Activated naive CD8-positive, alpha-beta T cell (primary cell): ENCODE measurements around the gene ACER1.

ENCODE experiments used
- H3K27ac Mint-ChIP-seq: one replicate; pipeline ENCODE4 v1.8.0; 2021; ENCODE audit warnings: mixed read lengths
- H3K27me3 Mint-ChIP-seq: one replicate; pipeline ENCODE4 v1.8.0; 2021; ENCODE audit warnings: mixed read lengths
- H3K36me3 Mint-ChIP-seq: one replicate; pipeline ENCODE4 v1.8.0; 2021; ENCODE audit warnings: mixed read lengths
- H3K4me1 Mint-ChIP-seq: one replicate; pipeline ENCODE4 v1.8.0; 2021; ENCODE audit warnings: low read depth, mixed read lengths
- H3K4me3 Mint-ChIP-seq: one replicate; pipeline ENCODE4 v1.8.0; 2021; ENCODE audit warnings: mild to moderate bottlenecking, mixed read lengths
- H3K9me3 Mint-ChIP-seq: one replicate; pipeline ENCODE4 v1.8.0; 2021; ENCODE audit warnings: low read depth, mixed read lengths

Gene ACER1, protein sequence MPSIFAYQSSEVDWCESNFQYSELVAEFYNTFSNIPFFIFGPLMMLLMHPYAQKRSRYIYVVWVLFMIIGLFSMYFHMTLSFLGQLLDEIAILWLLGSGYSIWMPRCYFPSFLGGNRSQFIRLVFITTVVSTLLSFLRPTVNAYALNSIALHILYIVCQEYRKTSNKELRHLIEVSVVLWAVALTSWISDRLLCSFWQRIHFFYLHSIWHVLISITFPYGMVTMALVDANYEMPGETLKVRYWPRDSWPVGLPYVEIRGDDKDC

DNA sequence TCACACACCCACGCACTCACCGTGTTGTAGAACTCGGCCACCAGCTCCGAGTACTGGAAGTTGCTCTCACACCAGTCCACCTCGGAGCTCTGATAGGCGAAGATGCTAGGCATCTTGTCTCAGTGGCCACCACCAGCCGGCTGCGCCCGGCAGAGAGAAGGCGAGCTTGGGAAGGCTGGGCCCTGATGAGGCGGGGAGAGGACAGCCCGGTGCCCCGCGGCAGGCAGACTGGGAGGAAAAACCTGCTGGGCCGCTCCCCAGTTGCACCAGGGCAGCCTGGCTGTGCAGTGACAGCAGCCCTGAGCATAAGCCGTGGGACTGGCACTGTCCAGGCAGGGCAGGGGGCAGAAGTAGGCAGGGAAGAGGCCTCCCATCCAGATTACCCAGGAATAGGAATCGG, at the start of gene ACER1:
TSS of gene ACER1 (minus strand) at position 174 of the 400 bp plus-strand sequence. CDS start at position 113, 61 bp downstream.
- no peak within 1 kb of the TSS for H3K27ac Mint-ChIP-seq
- no peaks in the 10 kb centered on the region for H3K27me3 Mint-ChIP-seq
- H3K4me1 Mint-ChIP-seq, result no peaks in the 10 kb centered on the region
- no peaks in the 10 kb centered on the region for H3K36me3 Mint-ChIP-seq
- H3K4me3 Mint-ChIP-seq, result no peak within 1 kb of the TSS
- H3K9me3 Mint-ChIP-seq, result no peaks in the 10 kb centered on the region

DNA sequence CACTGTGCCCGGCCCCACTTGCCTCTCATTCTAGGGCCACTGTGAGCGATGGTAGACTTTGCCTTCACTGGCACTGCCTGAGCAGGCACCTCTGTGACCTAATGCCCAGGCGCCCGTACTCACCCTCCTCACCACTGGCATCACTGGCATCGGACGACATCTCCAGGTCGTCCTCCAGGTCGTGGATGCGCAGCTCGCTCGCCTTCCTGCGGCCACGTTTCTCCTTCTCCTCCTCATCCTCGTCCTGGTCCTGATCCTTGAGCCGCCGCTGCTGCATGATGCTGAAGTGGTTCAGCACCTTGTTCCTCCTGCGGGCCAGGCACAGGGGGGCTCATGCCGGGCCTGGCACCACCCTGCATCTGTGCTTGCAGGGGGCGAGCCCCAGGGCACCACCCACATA, 49.8 kb upstream of the ACER1 start:
- Mint-ChIP-seq H3K4me3 (no peak overlapping the region), H3K9me3 (no peaks in the 10 kb centered on the region), H3K4me1 (no peaks in the 10 kb centered on the region), H3K27ac (no peak overlapping the region), H3K36me3 (peaks cover 7% of the 10 kb centered on the region), H3K27me3 (no peaks in the 10 kb centered on the region)

DNA sequence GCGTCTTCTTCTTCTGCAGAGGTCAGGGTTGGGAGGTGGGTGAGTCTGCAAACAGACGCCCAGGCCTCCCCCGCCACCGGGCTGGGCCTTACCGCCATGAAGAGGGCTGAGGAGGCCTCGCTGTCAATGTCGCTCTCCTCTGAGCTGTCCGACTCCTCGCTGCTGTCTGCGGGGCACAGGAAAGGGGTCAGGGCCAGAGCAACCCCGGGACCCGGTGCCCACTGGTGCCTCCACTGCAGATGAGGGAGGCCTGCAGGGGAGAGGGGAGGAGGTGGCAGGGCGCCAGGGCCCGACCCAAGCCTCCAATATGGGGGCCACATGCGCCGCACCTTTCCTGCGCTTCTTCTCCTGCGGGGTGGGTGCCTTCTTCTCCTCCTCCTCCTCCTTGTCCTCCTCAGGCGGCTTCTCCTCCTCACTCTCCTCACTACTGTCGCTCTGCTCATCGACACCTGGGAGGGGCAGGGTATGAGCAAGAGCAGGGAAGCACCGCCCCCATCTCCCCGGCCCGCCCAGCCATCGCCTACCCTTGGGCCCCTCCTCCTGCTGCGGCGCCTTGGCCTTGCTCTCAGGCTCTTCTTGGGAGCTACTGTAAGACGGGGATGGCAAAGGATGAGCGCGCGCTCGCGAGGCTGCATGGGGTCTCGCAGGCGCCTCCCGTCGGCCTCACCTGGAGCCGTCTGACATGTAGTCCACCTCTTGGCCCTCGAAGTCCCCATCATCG, 47.8 kb upstream of the ACER1 start:
- Mint-ChIP-seq H3K4me3 (no peak overlapping the region), H3K4me1 (no peaks in the 10 kb centered on the region), H3K9me3 (no peaks in the 10 kb centered on the region), H3K36me3 (peaks cover 7% of the 10 kb centered on the region), H3K27ac (no peak overlapping the region), H3K27me3 (no peaks in the 10 kb centered on the region)

DNA sequence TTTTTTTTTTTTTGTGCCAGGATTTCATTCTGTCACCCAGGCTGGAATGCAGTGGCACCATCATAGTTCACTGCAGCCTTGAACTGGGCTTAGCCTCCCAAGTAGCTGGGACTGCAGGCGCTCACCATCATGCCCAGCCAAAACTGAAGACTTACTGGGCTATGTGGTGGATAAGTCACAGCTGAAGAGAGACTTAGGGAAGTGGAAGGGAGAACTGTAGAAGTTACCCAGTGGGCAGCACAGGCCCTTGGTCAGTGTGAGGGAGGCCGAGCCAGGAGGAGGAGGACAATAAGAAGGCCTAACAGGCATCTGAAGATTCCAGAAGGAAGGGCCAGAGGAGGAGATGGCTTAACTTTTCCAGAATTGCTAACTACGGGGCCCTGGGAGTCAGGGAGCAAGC, 46.3 kb upstream of the ACER1 start:
- Mint-ChIP-seq H3K36me3 (peaks cover 7% of the 10 kb centered on the region), H3K9me3 (no peaks in the 10 kb centered on the region), H3K27me3 (no peaks in the 10 kb centered on the region), H3K4me3 (no peak overlapping the region), H3K4me1 (no peaks in the 10 kb centered on the region), H3K27ac (no peak overlapping the region)

DNA sequence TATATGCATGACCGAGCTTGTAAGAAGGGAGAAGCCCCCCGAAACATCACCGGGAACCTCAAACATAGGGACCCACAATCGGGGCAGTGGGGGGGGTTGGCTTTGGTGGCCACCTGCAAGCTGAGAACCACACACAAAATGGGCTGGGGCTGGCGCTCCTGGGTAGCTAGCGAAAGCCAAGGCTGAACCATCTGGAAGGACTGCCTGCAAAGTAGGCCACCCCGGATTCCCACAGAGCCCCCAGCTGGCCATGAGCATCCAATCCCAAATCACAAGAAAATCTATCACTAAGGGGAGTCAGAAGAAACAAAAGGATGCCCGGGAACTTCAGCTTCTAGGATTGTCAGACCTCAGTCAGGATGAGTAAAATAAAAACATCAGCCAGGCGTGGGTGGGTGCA, 45.1 kb upstream of the ACER1 start:
- Mint-ChIP-seq H3K4me3 (no peak overlapping the region), H3K9me3 (no peaks in the 10 kb centered on the region), H3K27ac (no peak overlapping the region), H3K27me3 (no peaks in the 10 kb centered on the region), H3K4me1 (peaks cover 3% of the 10 kb centered on the region), H3K36me3 (peaks cover 7% of the 10 kb centered on the region)

DNA sequence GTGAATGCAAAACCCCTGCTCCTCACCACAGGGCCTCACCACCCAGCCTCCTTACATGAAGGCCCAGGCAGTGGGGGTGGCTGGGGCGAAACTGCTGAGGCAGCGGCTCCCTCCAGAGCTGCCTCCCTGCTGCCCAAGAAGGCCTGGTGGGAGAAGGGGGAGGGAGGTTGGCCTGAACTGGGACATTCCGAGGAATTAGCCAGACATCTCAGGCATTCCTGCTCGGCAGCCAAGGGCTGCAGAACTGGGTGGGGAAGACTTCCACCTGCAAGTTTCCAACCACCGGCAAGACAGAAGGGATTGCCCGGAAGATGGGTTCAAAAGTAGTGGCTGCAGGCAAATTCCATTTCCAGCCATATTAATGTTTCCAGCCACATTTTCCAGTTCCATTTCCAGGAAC, 44.6 kb upstream of the ACER1 start:
- Mint-ChIP-seq H3K27me3 (no peaks in the 10 kb centered on the region), H3K36me3 (peaks cover 5% of the 10 kb centered on the region), H3K27ac (no peak overlapping the region)

DNA sequence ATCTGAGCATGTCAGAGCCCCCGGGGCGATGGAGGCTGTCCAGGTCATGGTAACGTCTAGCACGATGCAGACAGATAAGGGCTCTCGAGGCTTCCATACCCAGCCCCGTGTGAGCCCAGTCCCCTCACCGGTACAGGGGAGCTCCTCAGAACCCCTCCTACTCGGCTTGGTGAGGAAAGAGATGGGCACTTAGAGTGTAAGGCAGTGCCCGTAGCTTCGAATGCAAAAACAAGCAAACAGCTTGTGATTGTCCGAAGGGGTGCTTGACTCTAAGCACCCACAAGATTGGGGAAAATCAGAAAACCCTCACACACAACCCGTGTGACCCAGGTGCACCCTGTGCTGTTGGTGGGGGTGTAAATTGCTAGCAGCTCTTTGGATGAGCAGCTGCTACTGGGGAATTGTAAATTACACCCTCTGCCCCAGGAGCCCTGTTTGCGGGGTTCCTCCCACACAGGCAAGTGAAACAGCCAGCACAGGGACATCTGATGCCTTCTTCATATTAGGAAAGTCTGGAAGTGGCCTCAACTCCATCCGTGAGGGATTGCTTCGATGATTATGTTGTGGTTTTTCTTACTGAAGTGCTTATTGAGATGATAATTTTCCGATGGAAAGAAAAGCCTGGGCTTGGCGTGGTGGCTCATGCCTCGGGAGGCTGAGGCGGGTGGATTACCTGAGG, 43.2 kb upstream of the ACER1 start:
- no peak overlapping the region for H3K27ac Mint-ChIP-seq
- no peaks in the 10 kb centered on the region for H3K27me3 Mint-ChIP-seq
- no peaks in the 10 kb centered on the region for H3K9me3 Mint-ChIP-seq
- H3K4me3 Mint-ChIP-seq, result no peak overlapping the region
- H3K36me3 Mint-ChIP-seq, result peaks cover 3% of the 10 kb centered on the region
- peaks cover 8% of the 10 kb centered on the region for H3K4me1 Mint-ChIP-seq

More for the DNA sequence above, 44.6 kb upstream of the ACER1 start:
- Mint-ChIP-seq H3K9me3 (no peaks in the 10 kb centered on the region), H3K4me1 (peaks cover 3% of the 10 kb centered on the region), H3K4me3 (no peak overlapping the region)

DNA sequence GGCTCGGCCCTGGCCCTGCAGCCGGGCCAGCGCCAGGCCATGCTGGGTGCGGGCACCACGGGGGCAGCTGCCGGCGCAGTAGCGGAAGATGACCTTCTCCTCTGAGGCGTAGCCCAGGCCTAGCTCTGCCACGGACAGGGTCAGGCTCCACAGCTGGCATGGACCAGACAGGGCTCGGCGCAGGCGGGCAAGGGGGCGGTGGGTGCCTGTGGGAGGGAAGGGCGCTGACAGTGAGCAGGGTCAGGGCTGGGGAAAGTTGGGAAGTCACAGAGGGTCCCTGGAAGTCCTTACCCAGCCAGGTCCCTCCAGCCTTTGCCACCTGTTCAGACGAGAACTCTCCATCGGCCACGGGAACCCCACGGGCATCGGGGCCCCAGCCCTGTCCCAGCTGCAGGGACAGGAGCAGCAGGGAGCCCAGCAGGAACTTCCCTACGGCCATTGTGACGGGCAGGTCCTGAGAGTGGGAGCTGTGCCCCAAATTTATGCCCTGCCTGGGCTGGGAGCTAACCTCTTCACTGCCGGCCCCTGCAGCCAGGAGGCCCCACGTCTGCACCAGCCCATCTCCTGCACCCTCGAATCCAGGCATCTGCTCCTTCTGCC, 42.1 kb upstream of the ACER1 start, which contains the start of gene PSPN:
TSS of gene PSPN (minus strand) at position 523 of the 600 bp plus-strand sequence. CDS start at position 439, 84 bp downstream.
- Mint-ChIP-seq H3K4me1 (peaks cover 8% of the 10 kb centered on the region), H3K9me3 (no peaks in the 10 kb centered on the region), H3K27ac (no peak within 1 kb of the TSS), H3K27me3 (no peaks in the 10 kb centered on the region), H3K36me3 (peaks cover 3% of the 10 kb centered on the region), H3K4me3 (no peak within 1 kb of the TSS)

DNA sequence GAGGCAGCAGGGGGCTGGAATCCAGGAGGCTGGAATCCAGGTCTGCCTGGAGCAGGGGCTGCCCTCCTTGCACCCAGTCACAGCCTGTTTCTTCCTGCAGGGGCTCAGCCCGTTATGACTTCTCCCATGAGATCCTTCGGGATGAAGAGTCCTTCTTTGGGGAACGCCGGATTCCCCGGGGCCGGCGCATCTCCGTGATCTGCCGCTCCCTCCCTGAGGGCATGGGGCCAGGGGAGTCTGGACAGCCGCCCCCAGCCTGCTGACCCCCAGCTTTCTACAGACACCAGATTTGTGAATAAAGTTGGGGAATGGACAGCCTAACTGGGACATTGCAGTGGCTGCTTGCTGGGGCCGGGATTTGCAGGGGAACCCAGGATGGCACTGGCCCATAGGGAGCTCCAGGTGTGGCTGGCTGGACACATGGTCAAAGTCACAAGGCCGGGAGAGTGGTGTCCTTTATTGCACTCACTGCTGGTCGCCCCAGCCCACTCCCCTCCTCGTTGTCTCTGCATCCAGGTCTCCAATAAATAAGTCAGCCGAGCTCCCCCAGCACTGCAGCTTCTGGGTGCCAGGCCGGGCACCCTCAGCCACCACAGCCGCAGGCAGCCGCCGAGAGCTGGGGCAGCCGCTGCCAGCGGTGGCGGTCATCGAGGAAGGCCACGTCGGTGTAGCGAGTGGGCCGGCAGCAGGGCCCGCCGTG, 41.4 kb upstream of the ACER1 start:
- Mint-ChIP-seq H3K9me3 (no peaks in the 10 kb centered on the region), H3K36me3 (peaks cover 2% of the 10 kb centered on the region), H3K4me3 (no peak overlapping the region)

DNA sequence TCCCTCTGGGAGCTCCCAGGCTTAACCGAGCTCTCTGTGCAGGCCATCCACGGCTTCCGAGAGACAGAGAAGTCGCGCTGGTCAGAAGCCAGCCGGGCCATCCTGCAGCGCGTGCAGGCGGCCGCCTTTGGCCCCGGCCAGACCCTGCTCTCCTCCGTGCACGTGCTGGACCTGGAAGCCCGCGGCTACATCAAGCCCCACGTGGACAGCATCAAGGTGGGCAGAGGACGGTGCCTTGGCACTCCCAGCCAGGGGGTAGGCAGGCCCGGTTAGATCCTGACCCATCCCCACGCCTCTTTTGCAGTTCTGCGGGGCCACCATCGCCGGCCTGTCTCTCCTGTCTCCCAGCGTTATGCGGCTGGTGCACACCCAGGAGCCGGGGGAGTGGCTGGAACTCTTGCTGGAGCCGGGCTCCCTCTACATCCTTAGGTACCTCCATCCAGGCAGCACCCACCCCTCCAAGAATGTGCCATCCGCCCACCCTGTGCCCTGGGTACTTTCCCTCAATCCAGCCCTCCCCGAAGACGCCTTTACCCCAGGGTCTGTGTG, 40.8 kb upstream of the ACER1 start:
- no peaks in the 10 kb centered on the region for H3K9me3 Mint-ChIP-seq
- peaks cover 11% of the 10 kb centered on the region for H3K4me1 Mint-ChIP-seq
- peak overlapping the region; percentile 46 for H3K27ac Mint-ChIP-seq
- H3K4me3 Mint-ChIP-seq, result no peak overlapping the region
- H3K27me3 Mint-ChIP-seq, result no peaks in the 10 kb centered on the region
- H3K36me3 Mint-ChIP-seq, result no peaks in the 10 kb centered on the region

More for the DNA sequence above, 41.4 kb upstream of the ACER1 start:
- Mint-ChIP-seq H3K27me3 (no peaks in the 10 kb centered on the region), H3K4me1 (peaks cover 9% of the 10 kb centered on the region), H3K27ac (peak overlapping the region; percentile 46)

DNA sequence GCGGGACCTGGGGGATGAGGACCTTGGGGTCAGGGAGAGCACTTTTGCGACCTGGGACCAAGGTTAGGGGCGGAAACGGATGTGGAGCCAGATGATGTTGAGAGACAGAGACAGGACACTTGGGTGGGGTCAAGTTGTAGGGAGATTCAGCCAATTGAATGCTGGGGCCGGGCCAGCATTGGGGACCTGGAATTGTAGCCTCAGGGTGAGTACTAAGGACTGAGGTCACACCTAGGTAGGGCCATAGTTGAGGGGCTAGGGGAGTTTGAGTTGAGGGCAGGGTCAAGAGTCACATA, 40.3 kb upstream of the ACER1 start:
- H3K27ac Mint-ChIP-seq, result peak overlapping the region; percentile 70
- no peaks in the 10 kb centered on the region for H3K27me3 Mint-ChIP-seq
- H3K9me3 Mint-ChIP-seq, result no peaks in the 10 kb centered on the region
- no peaks in the 10 kb centered on the region for H3K36me3 Mint-ChIP-seq
- H3K4me1 Mint-ChIP-seq, result peaks cover 11% of the 10 kb centered on the region
- peak overlapping the region; percentile 88 for H3K4me3 Mint-ChIP-seq

DNA sequence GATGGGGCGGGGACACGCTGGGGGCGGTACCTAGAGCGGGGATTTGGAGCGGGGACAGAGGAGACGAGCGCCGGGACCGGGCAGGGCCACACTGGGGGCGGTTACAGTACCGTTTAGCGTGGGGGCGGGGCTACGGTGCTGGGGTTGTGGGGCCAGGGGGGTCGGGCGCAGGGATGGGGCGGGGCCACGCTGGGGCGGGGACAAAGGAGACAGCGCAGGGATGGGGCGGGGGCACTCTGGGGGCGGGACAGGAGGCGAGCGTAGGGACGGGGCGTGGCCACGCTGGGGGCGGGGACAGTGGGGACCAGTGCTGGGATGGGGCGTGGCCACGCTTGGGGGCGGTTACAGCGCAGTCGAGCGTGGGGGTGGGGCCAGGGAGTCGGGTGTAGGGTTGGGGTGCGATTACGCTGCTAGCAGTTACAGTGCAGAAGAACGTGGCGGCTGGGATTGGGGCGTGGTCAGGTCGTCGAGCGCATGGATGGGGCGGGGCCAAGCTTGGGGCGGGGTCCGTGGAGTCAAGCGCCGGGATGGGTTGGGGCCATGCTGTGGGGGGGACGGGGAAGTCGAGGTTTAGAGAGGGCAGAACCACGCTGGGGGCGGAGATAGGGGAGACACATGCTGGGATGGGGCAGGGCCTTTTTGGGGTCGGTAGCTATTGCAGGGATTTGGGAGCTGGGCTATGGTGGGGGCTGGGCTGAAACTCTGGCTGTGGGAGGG, 39.8 kb upstream of the ACER1 start:
- Mint-ChIP-seq H3K36me3 (no peaks in the 10 kb centered on the region), H3K4me1 (peaks cover 11% of the 10 kb centered on the region), H3K27me3 (no peaks in the 10 kb centered on the region), H3K9me3 (no peaks in the 10 kb centered on the region), H3K27ac (peak overlapping the region; percentile 92), H3K4me3 (peak overlapping the region; percentile 88)

DNA sequence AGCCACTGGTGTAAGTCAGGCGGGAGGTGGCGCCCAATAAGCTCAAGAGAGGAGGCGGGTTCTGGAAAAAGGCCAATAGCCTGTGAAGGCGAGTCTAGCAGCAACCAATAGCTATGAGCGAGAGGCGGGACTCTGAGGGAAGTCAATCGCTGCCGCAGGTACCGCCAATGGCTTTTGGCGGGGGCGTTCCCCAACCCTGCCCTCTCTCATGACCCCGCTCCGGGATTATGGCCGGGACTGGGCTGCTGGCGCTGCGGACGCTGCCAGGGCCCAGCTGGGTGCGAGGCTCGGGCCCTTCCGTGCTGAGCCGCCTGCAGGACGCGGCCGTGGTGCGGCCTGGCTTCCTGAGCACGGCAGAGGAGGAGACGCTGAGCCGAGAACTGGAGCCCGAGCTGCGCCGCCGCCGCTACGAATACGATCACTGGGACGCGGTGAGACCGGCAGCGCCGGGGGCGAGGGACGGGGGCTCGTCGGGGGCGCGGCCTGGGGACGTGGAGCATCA, 39.2 kb upstream of the ACER1 start, which contains the start of gene ALKBH7:
TSS of gene ALKBH7 (plus strand) at position 201 of the 502 bp plus-strand sequence. CDS start at position 228, 27 bp downstream.
- H3K36me3 Mint-ChIP-seq, result no peaks in the 10 kb centered on the region
- H3K27ac Mint-ChIP-seq, result peak within 1 kb of the TSS; percentile 92
- no peaks in the 10 kb centered on the region for H3K9me3 Mint-ChIP-seq
- no peaks in the 10 kb centered on the region for H3K27me3 Mint-ChIP-seq
- H3K4me1 Mint-ChIP-seq, result peaks cover 11% of the 10 kb centered on the region
- H3K4me3 Mint-ChIP-seq, result peak within 1 kb of the TSS; percentile 88
